ENCODE data around the gene USP24.

The USP24 gene

GRCh38 chr1:55074455-55074854 is 140.7 kb downstream of the USP24 start:
- no peak overlapping the region for H3K4me3 Mint-ChIP-seq
- no peaks in the 10 kb centered on the region for H3K9me3 Mint-ChIP-seq
- peaks cover 27% of the 10 kb centered on the region for H3K4me1 Mint-ChIP-seq (ENCODE audit: low read depth)
- H3K27me3 Mint-ChIP-seq: no peaks in the 10 kb centered on the region
- H3K27ac Mint-ChIP-seq: peak overlapping the region; percentile 91
- H3K36me3 Mint-ChIP-seq (ENCODE audit: low read depth): peaks cover 93% of the 10 kb centered on the region

GRCh38 chr1:55073187-55073916 is 141.8 kb downstream of the USP24 start:
- no peaks in the 10 kb centered on the region for H3K9me3 Mint-ChIP-seq
- no peaks in the 10 kb centered on the region for H3K27me3 Mint-ChIP-seq
- H3K4me1 Mint-ChIP-seq (ENCODE audit: low read depth): peaks cover 27% of the 10 kb centered on the region
- H3K4me3 Mint-ChIP-seq: no peak overlapping the region
- peaks cover 93% of the 10 kb centered on the region for H3K36me3 Mint-ChIP-seq (ENCODE audit: low read depth)
- H3K27ac Mint-ChIP-seq: peak overlapping the region; percentile 91

GRCh38 chr1:55071477-55071876 is 143.7 kb downstream of the USP24 start:
- peaks cover 94% of the 10 kb centered on the region for H3K36me3 Mint-ChIP-seq (ENCODE audit: low read depth)
- H3K4me1 Mint-ChIP-seq (ENCODE audit: low read depth): peaks cover 27% of the 10 kb centered on the region
- peak overlapping the region; percentile 78 for H3K27ac Mint-ChIP-seq
- H3K27me3 Mint-ChIP-seq: no peaks in the 10 kb centered on the region
- H3K4me3 Mint-ChIP-seq: no peak overlapping the region
- no peaks in the 10 kb centered on the region for H3K9me3 Mint-ChIP-seq

- peaks cover 91% of the 10 kb centered on the region for H3K36me3 Mint-ChIP-seq (ENCODE audit: low read depth)
- peaks cover 27% of the 10 kb centered on the region for H3K4me1 Mint-ChIP-seq (ENCODE audit: low read depth)
- H3K27ac Mint-ChIP-seq: no peak overlapping the region
- H3K27me3 Mint-ChIP-seq: no peaks in the 10 kb centered on the region
- no peak overlapping the region for H3K4me3 Mint-ChIP-seq
- no peaks in the 10 kb centered on the region for H3K9me3 Mint-ChIP-seq
Observed at GRCh38 chr1:55070293-55071164, 144.6 kb downstream of the USP24 start.

- H3K4me3 Mint-ChIP-seq: no peak overlapping the region
- H3K27ac Mint-ChIP-seq: no peak overlapping the region
- H3K4me1 Mint-ChIP-seq (ENCODE audit: low read depth): peaks cover 27% of the 10 kb centered on the region
- H3K36me3 Mint-ChIP-seq (ENCODE audit: low read depth): peaks cover 79% of the 10 kb centered on the region
- H3K27me3 Mint-ChIP-seq: no peaks in the 10 kb centered on the region
- H3K9me3 Mint-ChIP-seq: no peaks in the 10 kb centered on the region
Observed at GRCh38 chr1:55069280-55069679, 145.9 kb downstream of the USP24 start.

- Mint-ChIP-seq H3K27ac (no peak overlapping the region), H3K4me3 (no peak overlapping the region), H3K36me3 (ENCODE audit: low read depth) (peaks cover 72% of the 10 kb centered on the region), H3K4me1 (ENCODE audit: low read depth) (peaks cover 21% of the 10 kb centered on the region), H3K27me3 (no peaks in the 10 kb centered on the region), H3K9me3 (no peaks in the 10 kb centered on the region)
Observed at GRCh38 chr1:55068638-55069037, 146.5 kb downstream of the USP24 start.

- H3K9me3 Mint-ChIP-seq: no peaks in the 10 kb centered on the region
- H3K27ac Mint-ChIP-seq: no peak overlapping the region
- H3K36me3 Mint-ChIP-seq (ENCODE audit: low read depth): peaks cover 65% of the 10 kb centered on the region
Observed at GRCh38 chr1:55067914-55068313, 147.2 kb downstream of the USP24 start.

GRCh38 chr1:55067022-55067778 is 148.0 kb downstream of the USP24 start:
- Mint-ChIP-seq H3K27me3 (no peaks in the 10 kb centered on the region), H3K9me3 (no peaks in the 10 kb centered on the region), H3K4me3 (no peak overlapping the region), H3K4me1 (ENCODE audit: low read depth) (peaks cover 7% of the 10 kb centered on the region), H3K27ac (no peak overlapping the region), H3K36me3 (ENCODE audit: low read depth) (peaks cover 58% of the 10 kb centered on the region)

More at GRCh38 chr1:55067914-55068313, 147.2 kb downstream of the USP24 start:
- peaks cover 14% of the 10 kb centered on the region for H3K4me1 Mint-ChIP-seq (ENCODE audit: low read depth)
- H3K4me3 Mint-ChIP-seq: no peak overlapping the region
- H3K27me3 Mint-ChIP-seq: no peaks in the 10 kb centered on the region

- no peak overlapping the region for H3K4me3 Mint-ChIP-seq
- H3K27me3 Mint-ChIP-seq: no peaks in the 10 kb centered on the region
- H3K36me3 Mint-ChIP-seq (ENCODE audit: low read depth): peaks cover 44% of the 10 kb centered on the region
- H3K9me3 Mint-ChIP-seq: no peaks in the 10 kb centered on the region
- peak overlapping the region; percentile 27 for H3K27ac Mint-ChIP-seq
- no peaks in the 10 kb centered on the region for H3K4me1 Mint-ChIP-seq (ENCODE audit: low read depth)
Observed at GRCh38 chr1:55065648-55066047, 149.5 kb downstream of the USP24 start.

- Mint-ChIP-seq H3K27me3 (no peaks in the 10 kb centered on the region), H3K4me1 (ENCODE audit: low read depth) (peaks cover 7% of the 10 kb centered on the region), H3K9me3 (no peaks in the 10 kb centered on the region), H3K4me3 (no peak overlapping the region), H3K36me3 (ENCODE audit: low read depth) (peaks cover 36% of the 10 kb centered on the region), H3K27ac (no peak overlapping the region)
Observed at GRCh38 chr1:55064861-55065263, 150.3 kb downstream of the USP24 start.

- Mint-ChIP-seq H3K9me3 (no peaks in the 10 kb centered on the region), H3K27ac (no peak overlapping the region), H3K4me3 (no peak overlapping the region), H3K27me3 (no peaks in the 10 kb centered on the region), H3K36me3 (ENCODE audit: low read depth) (peaks cover 30% of the 10 kb centered on the region), H3K4me1 (ENCODE audit: low read depth) (peaks cover 7% of the 10 kb centered on the region)
Observed at GRCh38 chr1:55064071-55064581, 151.0 kb downstream of the USP24 start.

GRCh38 chr1:55063577-55063942 is 151.6 kb downstream of the USP24 start:
- no peaks in the 10 kb centered on the region for H3K9me3 Mint-ChIP-seq
- H3K4me1 Mint-ChIP-seq (ENCODE audit: low read depth): peaks cover 7% of the 10 kb centered on the region
- H3K36me3 Mint-ChIP-seq (ENCODE audit: low read depth): peaks cover 24% of the 10 kb centered on the region
- no peaks in the 10 kb centered on the region for H3K27me3 Mint-ChIP-seq
- no peak overlapping the region for H3K4me3 Mint-ChIP-seq
- H3K27ac Mint-ChIP-seq: no peak overlapping the region

GRCh38 chr1:55062801-55063576 is 152.2 kb downstream of the USP24 start:
- no peak overlapping the region for H3K27ac Mint-ChIP-seq
- H3K9me3 Mint-ChIP-seq: no peaks in the 10 kb centered on the region
- peaks cover 18% of the 10 kb centered on the region for H3K36me3 Mint-ChIP-seq (ENCODE audit: low read depth)
- no peaks in the 10 kb centered on the region for H3K27me3 Mint-ChIP-seq
- H3K4me3 Mint-ChIP-seq: no peak overlapping the region
- H3K4me1 Mint-ChIP-seq (ENCODE audit: low read depth): peaks cover 7% of the 10 kb centered on the region

GRCh38 chr1:55061706-55062321 is 153.3 kb downstream of the USP24 start:
- H3K4me1 Mint-ChIP-seq (ENCODE audit: low read depth): peaks cover 7% of the 10 kb centered on the region
- no peak overlapping the region for H3K4me3 Mint-ChIP-seq
- no peak overlapping the region for H3K27ac Mint-ChIP-seq
- H3K9me3 Mint-ChIP-seq: no peaks in the 10 kb centered on the region
- no peaks in the 10 kb centered on the region for H3K27me3 Mint-ChIP-seq
- H3K36me3 Mint-ChIP-seq (ENCODE audit: low read depth): peaks cover 7% of the 10 kb centered on the region
